ENCODE results near the gene VCL.

- TF ChIP-seq EP300 (IDR thresholded peaks at IDR 0.05; ENCODE audit: borderline replicate concordance) (no peak), USF1 (IDR thresholded peaks at IDR 0.05) (no peak)
Observed at GRCh38 chr10:74153676-74154075, 155.8 kb downstream of the VCL start.
